Lower leg skin (tissue), 4 donors: ENCODE measurements around the gene DENND1A. TPM values are rescaled to one million over a fixed set of nuclear protein-coding genes. Genes with fewer than 3 reads are reported as not detected.

Experiments
- DNase-seq, 2 donors: peaks; one replicate each; pipeline ENCODE4 v3.0.0-alpha.2; 2019; ENCODE audit warnings: low spot score in 2 of 2
- H3K4me3 ChIP-seq: fragments of 200-600 bp; sonication (generic); 2 replicates; pipeline ENCODE4 v1.5.1; 2017; ENCODE audit warnings: mild to moderate bottlenecking, low read depth; ENCODE audit not compliant: poor library complexity, severe bottlenecking
- CTCF ChIP-seq, 3 donors: fragments of 450-650 bp; IDR thresholded peaks; one replicate each; pipeline ENCODE4 v1.5.1; 2016; ENCODE audit warnings: antibody characterized with exemption in 3 of 3, mild to moderate bottlenecking in 3 of 3, moderate library complexity in 2 of 3
- POLR2A ChIP-seq, 2 donors: fragments of 450-650 bp; IDR thresholded peaks; one replicate each; pipeline ENCODE4 v1.6.1; 2016 to 2017; ENCODE audit warnings: antibody characterized with exemption in 2 of 2, mild to moderate bottlenecking in 1 of 2, moderate library complexity in 1 of 2
- WGBS, 2 donors: methylation state at CpG; one replicate each; pipeline ENCODE4 v1.1.5; 2018; 5-methylcytosine and 5-hydroxymethylcytosine counted together
- intact Hi-C: fragments of 100-400 bp; cut with DNase I; formaldehyde crosslinking; loops from one replicate; pipeline ENCODE4 v1.15.0; 2023; ENCODE audit warnings: low total_unique reads
- total RNA-seq, 4 donors: library from RNA; depleted of rRNA; stranded (reverse); fragments of >200 nt; gene quantifications; one replicate each; pipeline ENCODE4 v1.1.0, GENCODE V29; 2016

DENND1A gene
- total RNA-seq, 4 donors from 2014 or later, result 6.5 to 16.3 (median 12.3) TPM

GRCh38 chr9:123407217-123407851 is 522.6 kb downstream of the DENND1A start:
- TF ChIP-seq CTCF (IDR thresholded peaks at IDR 0.05) (no peak), POLR2A (IDR thresholded peaks at IDR 0.05) (no peak)
- no peak for DNase-seq
- H3K4me3 ChIP-seq, result no peak overlapping the region
- 66 to 67% methylated on average over 20 of the region's 20 CpGs for WGBS, 2 donors
- intact Hi-C loops, result no loop called here

GRCh38 chr9:123406691-123407216 is 523.2 kb downstream of the DENND1A start:
- TF ChIP-seq CTCF (IDR thresholded peaks at IDR 0.05) (no peak), POLR2A (IDR thresholded peaks at IDR 0.05) (no peak)
- no peak overlapping the region for H3K4me3 ChIP-seq
- 50 to 62% methylated on average over 13 of the region's 13 CpGs for WGBS, 2 donors
- intact Hi-C loops, result no loop called here
- DNase-seq, result no peak

- intact Hi-C loops, result no loop called here
- WGBS, 2 donors, result 60 to 66% methylated on average over 6 of the region's 6 CpGs
- TF ChIP-seq POLR2A (IDR thresholded peaks at IDR 0.05), result no peak
- no peak for TF ChIP-seq CTCF (IDR thresholded peaks at IDR 0.05)
Measured at GRCh38 chr9:123406016-123406415, 523.9 kb downstream of the DENND1A start.

GRCh38 chr9:123402981-123403509 is 526.9 kb downstream of the DENND1A start:
- TF ChIP-seq CTCF (IDR thresholded peaks at IDR 0.05) (no peak), POLR2A (IDR thresholded peaks at IDR 0.05) (no peak)
- DNase-seq, result no peak
- intact Hi-C loops, result no loop called here
- no peak overlapping the region for H3K4me3 ChIP-seq
- 95% methylated on average over 17 of the region's 17 CpGs for WGBS, 2 donors

More at GRCh38 chr9:123406016-123406415, 523.9 kb downstream of the DENND1A start:
- no peak overlapping the region for H3K4me3 ChIP-seq
- DNase-seq, result no peak

GRCh38 chr9:123401879-123402513 is 527.9 kb downstream of the DENND1A start:
- no peak overlapping the region for H3K4me3 ChIP-seq
- intact Hi-C loops, result no loop called here
- DNase-seq, result no peak
- WGBS, 2 donors, result 73 to 76% methylated on average over 9 of the region's 9 CpGs
- TF ChIP-seq CTCF (IDR thresholded peaks at IDR 0.05), result no peak
- no peak for TF ChIP-seq POLR2A (IDR thresholded peaks at IDR 0.05)
